ENCODE results near the gene EFCAB6. TPM values are rescaled to one million over a fixed set of nuclear protein-coding genes. Genes with fewer than 3 reads are reported as not detected.
"Not testable (repeated sequence)": the region's sequence is repeated elsewhere in the genome, so short reads cannot be mapped to it uniquely, and the experiment has no call there.

The EFCAB6 gene
- polyA plus RNA-seq, 3 donors from 2014 or later, result 0.04 to 0.18 TPM; not detected in 1

GRCh38 chr22:43693249-43693648 is 118.9 kb downstream of the EFCAB6 start:
- Mint-ChIP-seq H3K9me3 (peaks cover 0 to 7% (median 2%) of the 10 kb centered on the region in 6 donors), H3K27me3 (ENCODE audit: low read depth in 3 of 3) (peaks cover 5 to 13% (median 11%) of the 10 kb centered on the region in 3 donors), H3K4me3 (no peak overlapping the region), H3K36me3 (peaks cover 0 to 3% (median 3%) of the 10 kb centered on the region in 3 donors), H3K27ac (no peak overlapping the region), H3K4me1 (no peaks in the 10 kb centered on the region)
- no peak for DNase-seq

- Mint-ChIP-seq H3K27ac (no peak overlapping the region), H3K36me3 (peaks cover 0 to 3% (median 3%) of the 10 kb centered on the region in 3 donors), H3K27me3 (ENCODE audit: low read depth in 3 of 3) (peaks cover 5 to 20% (median 11%) of the 10 kb centered on the region in 3 donors), H3K4me1 (no peaks in the 10 kb centered on the region), H3K9me3 (peaks cover 0 to 7% (median 2%) of the 10 kb centered on the region in 6 donors), H3K4me3 (peak overlapping the region in 1 of 5 donors; percentile 22)
- no peak for DNase-seq
These were observed 122.7 kb downstream of the EFCAB6 start for GRCh38 chr22:43689356-43689755.

GRCh38 chr22:43682851-43683250 is 129.3 kb downstream of the EFCAB6 start:
- H3K4me3 Mint-ChIP-seq, result no peak overlapping the region
- H3K27me3 Mint-ChIP-seq (ENCODE audit: low read depth in 3 of 3), result peaks cover 0 to 18% (median 0%) of the 10 kb centered on the region in 3 donors
- peaks cover 0 to 3% (median 0%) of the 10 kb centered on the region in 6 donors for H3K9me3 Mint-ChIP-seq
- no peaks in the 10 kb centered on the region for H3K36me3 Mint-ChIP-seq
- H3K27ac Mint-ChIP-seq, result no peak overlapping the region
- no peaks in the 10 kb centered on the region for H3K4me1 Mint-ChIP-seq
- DNase-seq, result no peak

GRCh38 chr22:43681731-43682360 is 130.3 kb downstream of the EFCAB6 start:
- no peaks in the 10 kb centered on the region for H3K4me1 Mint-ChIP-seq
- peaks cover 0 to 3% (median 0%) of the 10 kb centered on the region in 6 donors for H3K9me3 Mint-ChIP-seq
- H3K27ac Mint-ChIP-seq, result no peak overlapping the region
- peaks cover 0 to 18% (median 4%) of the 10 kb centered on the region in 3 donors for H3K27me3 Mint-ChIP-seq (ENCODE audit: low read depth in 3 of 3)
- H3K4me3 Mint-ChIP-seq, result no peak overlapping the region
- no peak for DNase-seq
- no peaks in the 10 kb centered on the region for H3K36me3 Mint-ChIP-seq

GRCh38 chr22:43670513-43670912 is 141.6 kb downstream of the EFCAB6 start:
- Mint-ChIP-seq H3K9me3 (no peaks in the 10 kb centered on the region), H3K27me3 (ENCODE audit: low read depth in 3 of 3) (peaks cover 2 to 7% (median 3%) of the 10 kb centered on the region in 3 donors), H3K27ac (no peak overlapping the region), H3K4me3 (no peak overlapping the region), H3K4me1 (no peaks in the 10 kb centered on the region), H3K36me3 (no peaks in the 10 kb centered on the region)
- DNase-seq, result no peak

DNA sequence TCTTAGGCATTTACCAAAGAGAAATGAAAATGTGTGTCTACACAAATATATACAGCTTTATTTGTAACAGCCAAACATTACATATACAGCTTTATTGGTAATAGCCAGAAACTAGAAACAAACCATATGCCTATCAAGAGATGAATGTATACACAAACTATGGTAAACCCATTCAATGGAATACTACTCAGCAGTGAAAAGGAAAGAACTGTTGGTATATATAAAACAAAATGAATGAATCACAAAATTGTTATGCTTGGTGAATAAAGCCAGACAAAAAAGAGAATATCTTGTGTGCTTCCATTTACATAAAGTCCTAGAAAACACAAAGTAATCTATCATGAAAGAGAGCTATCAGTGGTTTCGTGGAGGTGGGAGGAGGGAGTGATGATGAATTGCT is 142.9 kb downstream of the EFCAB6 start:
- no peaks in the 10 kb centered on the region for H3K36me3 Mint-ChIP-seq
- H3K9me3 Mint-ChIP-seq, result no peaks in the 10 kb centered on the region
- DNase-seq, result no peak
- no peak overlapping the region for H3K4me3 Mint-ChIP-seq
- H3K27me3 Mint-ChIP-seq (ENCODE audit: low read depth in 3 of 3), result peaks cover 2 to 7% (median 3%) of the 10 kb centered on the region in 3 donors
- H3K27ac Mint-ChIP-seq, result no peak overlapping the region
- H3K4me1 Mint-ChIP-seq, result no peaks in the 10 kb centered on the region

- no peak overlapping the region for H3K27ac Mint-ChIP-seq
These were observed 144.4 kb downstream of the EFCAB6 start for GRCh38 chr22:43667656-43668055.

DNA sequence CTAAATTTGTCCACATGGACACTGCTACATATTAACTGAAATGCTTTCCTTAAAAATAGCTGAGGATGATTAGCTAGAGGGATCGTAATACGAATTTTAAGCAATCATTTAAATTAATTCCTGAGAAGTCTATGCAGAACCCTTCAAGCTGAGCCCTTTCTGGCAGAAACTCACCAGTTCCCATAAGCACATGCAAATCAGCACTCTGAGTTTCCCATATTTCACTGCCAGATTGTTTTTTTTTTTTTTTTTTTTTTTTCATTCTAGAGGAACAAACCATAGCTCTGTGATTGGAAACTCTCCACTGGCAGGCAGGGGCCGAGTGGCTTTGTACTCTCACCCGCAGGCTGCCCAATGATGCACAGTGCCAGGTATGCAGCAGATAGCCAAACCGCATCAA is 145.6 kb downstream of the EFCAB6 start:
- no peak overlapping the region for H3K27ac Mint-ChIP-seq
- no peaks in the 10 kb centered on the region for H3K9me3 Mint-ChIP-seq
- no peak overlapping the region for H3K4me3 Mint-ChIP-seq
- H3K36me3 Mint-ChIP-seq, result no peaks in the 10 kb centered on the region
- H3K4me1 Mint-ChIP-seq, result no peaks in the 10 kb centered on the region
- peaks cover 2 to 7% (median 3%) of the 10 kb centered on the region in 3 donors for H3K27me3 Mint-ChIP-seq (ENCODE audit: low read depth in 3 of 3)
- no peak for DNase-seq

More at GRCh38 chr22:43667656-43668055, 144.4 kb downstream of the EFCAB6 start:
- Mint-ChIP-seq H3K27me3 (ENCODE audit: low read depth in 3 of 3) (peaks cover 2 to 7% (median 3%) of the 10 kb centered on the region in 3 donors), H3K4me3 (no peak overlapping the region), H3K4me1 (no peaks in the 10 kb centered on the region), H3K36me3 (no peaks in the 10 kb centered on the region), H3K9me3 (no peaks in the 10 kb centered on the region)
- no peak for DNase-seq

- Mint-ChIP-seq H3K4me1 (no peaks in the 10 kb centered on the region), H3K4me3 (no peak overlapping the region), H3K27ac (no peak overlapping the region), H3K9me3 (no peaks in the 10 kb centered on the region), H3K27me3 (ENCODE audit: low read depth in 3 of 3) (peaks cover 0 to 5% (median 3%) of the 10 kb centered on the region in 3 donors), H3K36me3 (no peaks in the 10 kb centered on the region)
- DNase-seq, result no peak
These were observed 153.3 kb downstream of the EFCAB6 start for GRCh38 chr22:43658823-43659222.

- not testable (repeated sequence) for H3K27me3 Mint-ChIP-seq (ENCODE audit: low read depth in 3 of 3)
These were observed 155.5 kb downstream of the EFCAB6 start for GRCh38 chr22:43656581-43656980.

GRCh38 chr22:43654271-43654670 is 157.8 kb downstream of the EFCAB6 start:
- Mint-ChIP-seq H3K4me1 (no peaks in the 10 kb centered on the region), H3K27me3 (ENCODE audit: low read depth in 3 of 3) (peaks cover 0 to 8% (median 7%) of the 10 kb centered on the region in 3 donors), H3K36me3 (no peaks in the 10 kb centered on the region), H3K4me3 (no peak overlapping the region), H3K9me3 (peaks cover 0 to 3% (median 0%) of the 10 kb centered on the region in 6 donors), H3K27ac (no peak overlapping the region)
- DNase-seq, result no peak

More at GRCh38 chr22:43656581-43656980, 155.5 kb downstream of the EFCAB6 start:
- not testable (repeated sequence) for H3K9me3 Mint-ChIP-seq, H3K27ac Mint-ChIP-seq, H3K4me3 Mint-ChIP-seq, H3K4me1 Mint-ChIP-seq, H3K36me3 Mint-ChIP-seq, DNase-seq

- Mint-ChIP-seq H3K27me3 (ENCODE audit: low read depth in 3 of 3) (peaks cover 2 to 11% (median 7%) of the 10 kb centered on the region in 3 donors), H3K27ac (no peak overlapping the region), H3K36me3 (no peaks in the 10 kb centered on the region), H3K9me3 (peaks cover 0 to 3% (median 0%) of the 10 kb centered on the region in 6 donors), H3K4me1 (no peaks in the 10 kb centered on the region), H3K4me3 (no peak overlapping the region)
- no peak for DNase-seq
These were observed 159.3 kb downstream of the EFCAB6 start for GRCh38 chr22:43652845-43653244.

GRCh38 chr22:43643387-43643786 is 168.7 kb downstream of the EFCAB6 start:
- no peak overlapping the region for H3K27ac Mint-ChIP-seq
- peaks cover 5 to 10% (median 5%) of the 10 kb centered on the region in 3 donors for H3K27me3 Mint-ChIP-seq (ENCODE audit: low read depth in 3 of 3)
- no peaks in the 10 kb centered on the region for H3K4me1 Mint-ChIP-seq
- H3K36me3 Mint-ChIP-seq, result peaks cover 0 to 9% (median 5%) of the 10 kb centered on the region in 3 donors
- no peak overlapping the region for H3K4me3 Mint-ChIP-seq
- H3K9me3 Mint-ChIP-seq, result peaks cover 2 to 14% (median 10%) of the 10 kb centered on the region in 6 donors
- DNase-seq, result no peak

- Mint-ChIP-seq H3K4me3 (no peak overlapping the region), H3K27ac (no peak overlapping the region), H3K4me1 (no peaks in the 10 kb centered on the region), H3K27me3 (ENCODE audit: low read depth in 3 of 3) (peaks cover 5 to 8% (median 5%) of the 10 kb centered on the region in 3 donors), H3K9me3 (peaks cover 2 to 16% (median 10%) of the 10 kb centered on the region in 6 donors), H3K36me3 (peaks cover 0 to 9% (median 5%) of the 10 kb centered on the region in 3 donors)
- DNase-seq, result no peak
These were observed 169.5 kb downstream of the EFCAB6 start for GRCh38 chr22:43642319-43643206.

All from immature natural killer cell (primary cell).